ENCODE data around the gene PVALB.

PVALB gene

GRCh38 chr22:36808721-36809344 is 8.0 kb downstream of the PVALB start:
- H3K36me3 ChIP-seq (ENCODE audit: low read length), result no peaks in the 10 kb centered on the region
- no peaks in the 10 kb centered on the region for H3F3A ChIP-seq (ENCODE audit: insufficient read depth)
- H3K4me3 ChIP-seq (ENCODE audit: insufficient read depth, low read length, poor library complexity, severe bottlenecking), result no peak overlapping the region
- H3K9ac ChIP-seq (ENCODE audit: low read length), result no peak overlapping the region
- H3K27ac ChIP-seq (ENCODE audit: low read depth, low read length), result no peak overlapping the region
- no peaks in the 10 kb centered on the region for H3K9me3 ChIP-seq (ENCODE audit: insufficient read depth, low read length)
- TF ChIP-seq CTCF (IDR thresholded peaks at IDR 0.05; ENCODE audit: insufficient read depth, low read length, poor library complexity, severe bottlenecking) (no peak), EZH2phosphoT487 (conservative IDR thresholded peaks at IDR 0.05; ENCODE audit: low read length) (no peak)
- no peak overlapping the region for H2AFZ ChIP-seq (ENCODE audit: low read depth, low read length, severe bottlenecking)
- H3K79me2 ChIP-seq (ENCODE audit: insufficient read depth, low read length), result no peaks in the 10 kb centered on the region
- H3K9me2 ChIP-seq (replicated peaks; ENCODE audit: insufficient read depth, low read length), result no peaks in the 10 kb centered on the region
- no peaks in the 10 kb centered on the region for H3K27me3 ChIP-seq (ENCODE audit: low read length)
- H3K4me2 ChIP-seq (ENCODE audit: low read depth, low read length, poor library complexity, severe bottlenecking), result no peak overlapping the region
- H4K20me1 ChIP-seq (ENCODE audit: low read depth, low read length), result no peaks in the 10 kb centered on the region

GRCh38 chr22:36807627-36808026 is 9.2 kb downstream of the PVALB start:
- no peaks in the 10 kb centered on the region for H3K9me2 ChIP-seq (replicated peaks; ENCODE audit: insufficient read depth, low read length)
- H3K79me2 ChIP-seq (ENCODE audit: insufficient read depth, low read length), result no peaks in the 10 kb centered on the region
- no peaks in the 10 kb centered on the region for H3F3A ChIP-seq (ENCODE audit: insufficient read depth)
- no peaks in the 10 kb centered on the region for H4K20me1 ChIP-seq (ENCODE audit: low read depth, low read length)
- H3K27me3 ChIP-seq (ENCODE audit: low read length), result no peaks in the 10 kb centered on the region
- H3K9ac ChIP-seq (ENCODE audit: low read length), result no peak overlapping the region
- no peaks in the 10 kb centered on the region for H3K9me3 ChIP-seq (ENCODE audit: insufficient read depth, low read length)
- no peak overlapping the region for H2AFZ ChIP-seq (ENCODE audit: low read depth, low read length, severe bottlenecking)
- H3K4me2 ChIP-seq (ENCODE audit: low read depth, low read length, poor library complexity, severe bottlenecking), result no peak overlapping the region
- H3K4me3 ChIP-seq (ENCODE audit: insufficient read depth, low read length, poor library complexity, severe bottlenecking), result no peak overlapping the region
- no peak overlapping the region for H3K27ac ChIP-seq (ENCODE audit: low read depth, low read length)
- no peaks in the 10 kb centered on the region for H3K36me3 ChIP-seq (ENCODE audit: low read length)
- TF ChIP-seq CTCF (IDR thresholded peaks at IDR 0.05; ENCODE audit: insufficient read depth, low read length, poor library complexity, severe bottlenecking) (no peak), EZH2phosphoT487 (conservative IDR thresholded peaks at IDR 0.05; ENCODE audit: low read length) (no peak)

GRCh38 chr22:36806835-36807234 is 10.0 kb downstream of the PVALB start:
- Histone ChIP-seq H3K27me3 (ENCODE audit: low read length) (no peaks in the 10 kb centered on the region), H3K9ac (ENCODE audit: low read length) (no peak overlapping the region), H3K27ac (ENCODE audit: low read depth, low read length) (no peak overlapping the region), H3K4me3 (ENCODE audit: insufficient read depth, low read length, poor library complexity, severe bottlenecking) (no peak overlapping the region), H3K79me2 (ENCODE audit: insufficient read depth, low read length) (no peaks in the 10 kb centered on the region), H3K36me3 (ENCODE audit: low read length) (no peaks in the 10 kb centered on the region), H3K4me2 (ENCODE audit: low read depth, low read length, poor library complexity, severe bottlenecking) (no peak overlapping the region), H2AFZ (ENCODE audit: low read depth, low read length, severe bottlenecking) (no peak overlapping the region), H3F3A (ENCODE audit: insufficient read depth) (no peaks in the 10 kb centered on the region), H3K9me3 (ENCODE audit: insufficient read depth, low read length) (no peaks in the 10 kb centered on the region), H4K20me1 (ENCODE audit: low read depth, low read length) (no peaks in the 10 kb centered on the region), H3K9me2 (replicated peaks; ENCODE audit: insufficient read depth, low read length) (no peaks in the 10 kb centered on the region)
- no peak for TF ChIP-seq CTCF (IDR thresholded peaks at IDR 0.05; ENCODE audit: insufficient read depth, low read length, poor library complexity, severe bottlenecking)
- TF ChIP-seq EZH2phosphoT487 (conservative IDR thresholded peaks at IDR 0.05; ENCODE audit: low read length), result no peak
